DMS114 treated with DMSO at 0.1 percent for 48 hours (cell line): Measurements from ENCODE around the gene UNCX.

Experiments
- DNase-seq: peaks from one replicate; lab custom pipeline; 2025; ENCODE audit not compliant: unreplicated experiment; lab: John Stamatoyannopoulos, UW

UNCX gene

DNA sequence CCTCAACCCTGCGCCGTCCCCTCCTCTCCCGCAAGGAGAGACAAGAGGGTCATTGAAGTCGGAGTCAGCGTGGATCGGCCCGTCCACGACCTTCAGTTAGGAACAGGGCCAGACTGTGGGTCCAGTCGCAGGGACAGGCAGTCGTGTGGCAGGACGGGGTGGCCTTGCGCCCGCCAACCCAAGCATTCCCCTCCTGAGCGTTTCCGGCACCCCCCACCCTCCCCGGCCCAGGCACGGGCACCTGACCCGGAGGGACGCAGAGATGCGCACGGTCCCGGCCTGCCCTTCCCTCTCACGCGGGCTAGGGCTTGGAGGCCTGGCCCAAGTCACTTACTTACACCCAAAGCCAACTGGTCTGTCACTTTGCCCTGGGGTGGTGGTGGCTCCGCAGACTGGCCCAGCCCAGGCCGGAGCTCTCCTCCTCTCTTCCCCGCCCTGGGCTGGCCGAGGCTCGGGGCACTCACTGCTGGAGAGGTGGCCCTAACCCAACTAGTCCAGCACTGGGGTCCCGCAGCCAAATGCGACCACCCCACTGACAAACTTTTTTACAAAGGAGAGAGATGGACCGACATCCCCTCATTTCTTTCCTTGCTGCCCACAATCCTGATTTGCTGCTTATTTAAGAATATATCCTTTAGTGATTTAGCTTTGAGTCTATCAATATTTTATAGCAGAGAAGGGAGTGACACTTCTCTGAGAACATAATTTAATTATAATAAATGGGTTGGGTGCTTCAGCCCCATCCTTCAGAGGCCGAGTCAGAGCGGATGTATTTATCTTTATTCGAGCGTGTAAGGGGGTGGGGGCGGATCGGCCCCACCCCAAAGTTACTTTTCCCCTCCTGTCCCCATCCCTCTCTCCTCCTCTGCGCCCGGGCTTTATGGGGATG is 1.2 kb upstream of the UNCX start:
- no peak for DNase-seq

DNA sequence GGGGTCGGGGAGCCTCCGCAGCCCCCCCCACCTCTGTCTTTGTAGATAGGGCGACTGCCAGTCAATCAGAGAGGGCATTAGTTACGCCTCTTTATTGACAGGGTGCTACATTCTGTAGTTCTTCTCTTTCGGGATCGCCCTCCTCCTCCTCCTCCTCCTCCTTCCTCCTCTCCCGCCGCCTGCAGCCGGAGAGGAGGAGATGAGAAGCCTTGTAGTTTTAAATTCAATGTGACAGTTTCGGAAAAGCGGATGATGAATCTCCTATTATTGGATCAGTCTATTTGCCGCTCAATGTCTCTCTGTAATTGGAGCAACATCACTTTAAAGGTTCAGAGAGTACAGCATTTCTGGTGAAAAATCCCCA is 587 bp upstream of the UNCX start:
- DNase-seq, result no peak

DNA sequence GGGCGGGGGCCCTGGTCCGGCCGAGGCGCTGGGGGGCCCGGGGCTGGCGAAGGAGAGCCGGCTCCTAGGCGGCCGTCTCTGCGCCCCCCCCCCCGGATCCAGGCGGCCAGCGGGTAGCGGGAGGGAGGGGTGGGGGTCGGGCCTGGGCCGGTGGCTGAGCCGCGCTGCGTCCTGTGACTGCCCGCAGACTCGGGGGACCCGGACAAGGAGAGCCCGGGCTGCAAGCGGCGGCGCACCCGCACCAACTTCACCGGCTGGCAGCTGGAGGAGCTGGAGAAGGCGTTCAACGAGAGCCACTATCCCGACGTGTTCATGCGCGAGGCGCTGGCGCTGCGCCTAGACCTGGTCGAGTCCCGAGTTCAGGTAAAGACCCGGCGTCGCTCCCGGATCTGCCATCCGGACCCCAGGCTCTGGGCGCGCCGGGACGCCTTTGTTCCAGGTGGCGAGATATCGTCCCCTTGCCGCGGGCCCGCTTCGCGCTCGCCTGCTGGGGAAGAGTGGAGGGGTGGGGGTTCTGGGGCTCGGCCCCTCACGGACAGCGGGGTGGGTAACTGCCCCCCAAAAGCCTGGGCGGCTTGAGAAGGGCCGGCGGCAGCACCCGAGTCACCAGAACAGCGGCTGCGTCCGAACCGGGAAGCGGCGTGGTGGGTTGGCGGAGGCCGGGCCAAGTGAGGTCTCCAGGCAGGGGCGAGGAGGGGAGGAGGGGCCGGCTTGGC is 819 bp downstream of the UNCX start:
- DNase-seq, result no peak

DNA sequence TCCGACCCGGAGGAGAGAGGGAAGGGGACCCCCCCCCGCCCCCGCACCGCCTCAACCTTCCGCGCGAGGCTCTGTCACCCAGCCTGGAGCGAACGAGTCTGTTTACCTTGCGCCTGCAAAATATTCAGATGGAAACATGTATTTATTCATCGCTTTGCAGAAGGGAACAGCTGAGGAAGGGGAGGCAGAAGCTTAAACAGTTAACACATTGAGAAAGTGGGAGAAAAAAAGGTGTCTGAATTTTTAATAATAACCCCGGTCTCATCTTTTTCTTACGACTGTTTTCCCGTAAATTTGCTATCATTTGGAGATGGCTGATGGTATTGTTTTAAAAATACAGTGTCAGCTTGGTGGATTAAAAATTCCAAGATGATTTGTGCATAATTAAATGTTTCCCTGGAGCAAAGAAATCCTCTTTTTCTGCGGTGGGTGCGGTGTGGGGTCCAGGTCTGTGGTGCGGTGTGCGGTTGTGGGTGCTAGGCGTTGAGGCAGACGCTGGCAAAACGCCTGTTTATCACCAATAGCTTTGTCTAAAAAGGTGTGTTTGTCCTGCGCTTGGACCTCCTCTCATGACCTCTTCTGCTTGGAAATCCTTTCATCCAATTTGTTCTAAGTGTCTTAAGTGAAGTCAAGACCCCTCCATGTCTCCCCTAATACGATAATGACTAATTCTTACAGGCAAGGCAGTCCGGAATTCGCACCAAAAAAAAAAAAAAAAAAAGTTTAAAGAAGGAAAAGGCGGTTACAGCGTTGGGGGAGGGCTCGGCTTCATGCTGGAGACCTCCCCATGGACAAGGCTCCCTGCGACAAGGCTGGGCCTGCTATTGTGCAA is 1.6 kb downstream of the UNCX start:
- DNase-seq, result no peak

DNA sequence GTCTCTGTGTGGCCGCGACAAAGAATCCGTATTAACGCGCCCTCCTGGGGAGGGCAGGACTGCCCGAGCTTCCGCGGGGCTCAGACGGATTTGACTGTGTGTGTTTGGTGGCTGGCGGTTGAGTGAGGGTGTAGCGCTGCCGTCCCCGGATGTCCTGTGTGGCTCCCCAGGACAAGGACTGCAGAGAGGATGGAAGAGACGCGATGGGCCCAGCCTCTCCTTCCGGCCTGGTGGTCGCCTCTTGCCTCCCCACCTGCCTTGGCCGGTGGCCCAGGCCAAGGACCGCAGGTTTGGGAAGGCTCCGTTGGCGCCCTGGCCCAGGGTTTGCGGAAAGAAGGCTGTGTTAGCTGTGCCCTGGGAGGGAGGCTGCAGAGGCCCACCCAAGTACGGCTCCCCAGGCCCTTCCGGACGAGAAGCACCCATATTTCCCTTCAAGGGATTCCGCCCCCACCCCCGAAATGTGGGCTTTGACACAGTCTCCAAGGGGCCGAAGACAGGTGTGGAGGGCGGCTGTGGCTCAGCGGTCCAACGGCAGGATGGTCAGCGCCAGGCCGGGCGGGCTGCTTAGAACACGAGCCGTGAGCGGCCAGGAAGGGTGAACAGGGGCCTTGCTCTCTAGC is 2.3 kb downstream of the UNCX start:
- no peak for DNase-seq

DNA sequence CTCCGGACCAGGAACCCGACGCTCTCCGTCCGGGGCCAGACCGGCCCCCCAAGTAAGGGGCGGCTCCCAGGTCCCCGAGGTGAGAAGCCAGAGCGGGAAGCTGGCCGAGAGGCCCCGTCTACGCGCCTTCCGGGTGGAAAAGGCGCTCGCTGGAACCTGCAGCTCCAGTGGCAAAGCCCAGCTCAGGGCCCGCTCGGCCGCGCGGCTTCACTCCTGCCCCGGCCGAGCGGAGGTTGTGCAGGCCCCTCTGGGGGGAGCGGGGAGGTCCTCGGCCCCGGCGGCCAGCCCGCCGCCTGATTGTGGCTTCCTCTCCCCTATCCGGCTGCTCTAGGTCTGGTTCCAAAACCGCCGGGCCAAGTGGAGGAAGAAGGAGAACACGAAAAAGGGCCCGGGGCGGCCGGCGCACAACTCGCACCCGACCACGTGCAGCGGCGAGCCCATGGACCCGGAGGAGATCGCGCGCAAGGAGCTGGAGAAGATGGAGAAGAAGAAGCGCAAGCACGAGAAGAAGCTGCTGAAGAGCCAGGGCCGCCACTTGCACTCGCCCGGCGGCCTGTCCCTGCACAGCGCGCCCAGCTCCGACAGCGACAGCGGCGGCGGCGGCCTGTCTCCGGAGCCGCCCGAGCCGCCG is 2.9 kb downstream of the UNCX start:
- DNase-seq, result no peak

DNA sequence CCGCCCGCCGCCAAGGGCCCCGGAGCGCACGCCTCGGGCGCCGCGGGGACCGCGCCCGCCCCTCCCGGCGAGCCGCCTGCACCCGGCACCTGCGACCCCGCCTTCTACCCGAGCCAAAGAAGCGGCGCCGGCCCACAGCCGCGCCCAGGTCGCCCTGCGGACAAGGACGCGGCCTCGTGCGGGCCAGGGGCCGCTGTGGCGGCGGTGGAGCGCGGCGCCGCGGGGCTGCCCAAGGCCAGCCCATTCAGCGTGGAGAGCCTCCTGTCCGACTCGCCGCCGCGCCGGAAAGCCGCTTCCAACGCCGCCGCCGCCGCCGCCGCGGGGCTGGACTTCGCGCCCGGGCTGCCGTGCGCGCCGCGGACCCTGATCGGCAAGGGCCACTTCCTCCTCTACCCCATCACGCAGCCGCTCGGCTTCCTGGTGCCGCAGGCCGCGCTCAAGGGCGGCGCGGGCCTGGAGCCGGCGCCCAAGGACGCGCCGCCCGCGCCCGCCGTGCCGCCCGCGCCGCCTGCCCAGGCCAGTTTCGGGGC is 3.5 kb downstream of the UNCX start:
- no peak for DNase-seq

DNA sequence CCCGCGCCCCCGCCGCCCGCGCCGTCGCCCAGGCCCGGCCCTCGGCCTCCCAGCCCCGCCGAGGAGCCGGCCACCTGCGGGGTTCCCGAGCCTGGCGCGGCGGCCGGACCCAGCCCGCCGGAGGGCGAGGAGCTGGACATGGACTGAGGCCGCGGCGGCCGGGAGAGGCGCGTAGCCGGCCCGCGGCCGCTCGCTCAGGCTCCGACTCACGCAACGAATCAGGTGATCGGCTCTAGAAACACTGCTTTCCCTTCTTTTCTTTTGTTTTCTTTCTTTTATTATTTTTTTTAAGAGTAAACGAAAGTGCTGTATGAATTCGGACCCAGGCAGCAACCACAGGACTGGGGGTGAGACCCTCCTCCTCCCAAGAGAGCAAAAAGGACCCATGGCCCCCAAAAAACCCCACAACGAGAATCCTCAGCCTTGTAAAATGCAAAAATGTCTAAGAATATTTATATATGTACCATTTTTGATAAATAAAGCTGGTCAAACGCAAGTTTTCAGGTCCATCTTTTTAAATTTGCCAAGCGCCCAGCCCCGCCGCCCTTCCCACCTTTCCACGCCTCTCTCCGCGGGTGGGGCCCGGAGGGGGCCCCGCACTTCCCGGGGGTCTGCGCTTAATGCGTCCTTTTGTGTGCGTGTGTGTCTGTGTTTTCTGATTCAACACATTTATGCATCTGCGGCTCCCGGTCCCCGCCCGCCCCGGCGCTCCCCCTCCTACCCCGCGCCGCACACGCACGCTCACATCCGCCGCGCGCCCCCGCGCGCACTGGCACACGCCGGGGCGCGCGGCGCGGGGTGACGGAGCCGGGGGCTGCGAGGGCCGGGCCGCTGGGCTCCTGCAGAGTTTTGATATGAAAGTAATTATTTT is 4.4 kb downstream of the UNCX start:
- no peak for DNase-seq

DNA sequence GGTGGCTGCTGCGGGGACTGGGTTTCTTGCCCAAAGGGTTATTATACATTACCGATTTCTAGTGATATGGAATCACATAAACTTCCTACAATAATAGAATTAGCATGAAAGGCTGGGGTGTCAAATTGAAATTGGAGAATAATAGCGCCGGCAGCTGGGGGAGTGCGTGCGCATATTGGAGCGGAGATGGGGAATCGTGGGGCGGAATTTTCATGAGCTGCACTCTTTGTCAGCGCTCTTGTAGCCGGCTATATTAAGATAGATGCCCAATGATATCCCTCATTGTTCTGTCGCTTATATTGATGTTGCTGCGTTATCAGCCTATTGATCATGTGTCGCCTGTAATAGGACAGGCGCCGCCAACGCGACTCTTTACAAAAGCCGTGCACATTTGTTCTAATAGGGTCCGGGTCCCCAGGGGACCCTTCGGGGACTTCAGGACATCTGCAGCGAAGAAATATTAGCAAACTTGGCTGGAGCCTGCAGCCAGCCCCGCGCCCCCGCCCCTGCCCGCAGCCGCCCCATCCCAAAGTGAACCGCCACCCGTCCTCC is 5.1 kb downstream of the UNCX start:
- no peak for DNase-seq

DNA sequence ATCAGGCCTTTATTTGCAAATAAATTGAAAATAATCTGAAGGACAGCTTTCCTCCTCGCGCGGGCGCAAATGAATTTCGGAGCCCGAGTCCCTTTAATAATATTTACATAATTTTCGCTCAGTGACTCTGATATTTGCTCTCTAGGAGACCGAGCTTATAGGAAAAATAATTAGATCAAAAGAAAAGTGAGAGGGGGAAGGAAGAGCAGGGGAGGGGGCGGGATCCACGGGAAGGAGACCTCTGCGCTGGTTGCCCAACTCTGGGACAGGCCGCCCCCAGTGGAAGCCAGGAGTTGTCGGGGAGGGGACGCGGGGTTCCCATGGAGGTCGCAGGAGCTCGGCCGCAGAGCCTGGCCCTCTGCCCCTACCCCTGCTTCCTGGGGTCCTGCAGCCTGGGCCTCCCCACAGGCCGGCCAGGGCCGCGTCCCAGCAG is 5.8 kb downstream of the UNCX start:
- DNase-seq, result no peak

DNA sequence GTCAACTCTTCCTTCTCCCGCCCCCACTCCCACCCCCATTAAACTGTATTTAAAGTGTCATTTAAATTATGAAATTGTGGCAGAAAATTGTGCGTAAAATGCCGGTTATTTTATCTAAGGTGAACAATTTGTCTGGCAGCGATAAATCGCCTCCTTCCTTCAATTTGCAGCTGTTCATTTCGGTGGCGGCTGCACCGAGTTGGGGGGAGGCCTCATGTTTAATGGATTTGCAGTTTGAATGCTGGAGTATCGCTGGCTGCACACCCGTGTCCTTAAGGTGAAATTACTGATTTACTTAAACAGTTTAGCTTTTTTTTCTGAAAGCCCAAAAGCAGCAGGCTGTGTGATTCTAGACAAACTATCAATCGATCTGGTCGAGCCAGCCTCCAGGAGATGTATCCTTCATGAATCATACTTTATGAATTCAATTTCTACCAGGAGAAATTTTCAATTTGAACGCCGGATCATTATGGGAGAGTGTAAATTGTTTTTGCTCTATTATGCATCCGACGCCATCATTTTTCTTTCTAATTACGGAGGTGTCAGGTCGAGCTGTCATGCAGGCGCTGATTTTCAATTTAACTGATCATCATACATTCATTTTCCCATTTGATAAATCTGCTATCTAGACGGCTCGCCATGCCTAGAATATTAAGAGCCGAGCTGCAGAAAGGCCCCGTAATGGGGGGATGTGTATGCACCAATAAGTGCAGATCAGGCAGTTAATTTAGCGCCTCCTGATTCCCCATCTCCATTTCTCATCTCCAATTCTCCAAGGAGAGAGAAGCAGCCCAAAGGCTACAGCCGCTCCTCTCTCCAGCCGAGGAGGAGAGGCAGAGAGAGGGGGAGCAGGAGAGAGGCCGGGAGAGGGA is 6.5 kb downstream of the UNCX start:
- no peak for DNase-seq

DNA sequence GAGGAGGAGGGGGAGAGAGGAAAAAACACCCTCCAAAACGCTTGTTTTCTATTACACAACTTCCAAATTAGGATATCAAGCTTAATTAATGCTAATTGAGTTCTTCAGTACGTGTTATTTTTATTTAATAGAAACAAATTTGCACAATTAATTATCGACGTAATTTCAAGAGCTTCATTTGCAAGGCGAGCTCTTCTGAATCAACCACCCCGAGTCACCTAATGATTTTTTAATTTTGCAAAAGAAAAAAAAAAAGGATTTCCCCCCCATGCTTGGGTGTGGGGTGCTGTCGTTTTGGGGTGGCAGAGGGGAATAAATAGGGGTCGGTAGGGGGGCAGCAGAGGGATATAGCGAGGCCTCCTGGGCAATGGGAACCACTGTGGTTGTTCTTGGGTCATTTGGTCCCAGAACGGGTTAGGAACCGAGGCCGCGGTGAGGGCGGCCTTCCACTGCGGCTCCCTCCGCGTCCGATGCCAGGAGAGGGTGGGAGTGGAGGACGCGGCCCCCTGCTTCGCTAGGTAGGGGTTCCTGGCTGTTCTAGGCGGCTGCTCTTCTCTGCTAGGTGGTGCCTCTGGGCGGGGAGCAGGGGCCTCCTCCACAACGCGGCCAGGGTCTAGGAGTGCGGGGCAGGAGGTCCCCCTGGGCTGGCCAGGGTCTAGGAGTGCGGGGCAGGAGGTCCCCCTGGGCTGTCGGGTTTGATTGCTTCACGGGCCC is 7.3 kb downstream of the UNCX start:
- DNase-seq, result no peak

DNA sequence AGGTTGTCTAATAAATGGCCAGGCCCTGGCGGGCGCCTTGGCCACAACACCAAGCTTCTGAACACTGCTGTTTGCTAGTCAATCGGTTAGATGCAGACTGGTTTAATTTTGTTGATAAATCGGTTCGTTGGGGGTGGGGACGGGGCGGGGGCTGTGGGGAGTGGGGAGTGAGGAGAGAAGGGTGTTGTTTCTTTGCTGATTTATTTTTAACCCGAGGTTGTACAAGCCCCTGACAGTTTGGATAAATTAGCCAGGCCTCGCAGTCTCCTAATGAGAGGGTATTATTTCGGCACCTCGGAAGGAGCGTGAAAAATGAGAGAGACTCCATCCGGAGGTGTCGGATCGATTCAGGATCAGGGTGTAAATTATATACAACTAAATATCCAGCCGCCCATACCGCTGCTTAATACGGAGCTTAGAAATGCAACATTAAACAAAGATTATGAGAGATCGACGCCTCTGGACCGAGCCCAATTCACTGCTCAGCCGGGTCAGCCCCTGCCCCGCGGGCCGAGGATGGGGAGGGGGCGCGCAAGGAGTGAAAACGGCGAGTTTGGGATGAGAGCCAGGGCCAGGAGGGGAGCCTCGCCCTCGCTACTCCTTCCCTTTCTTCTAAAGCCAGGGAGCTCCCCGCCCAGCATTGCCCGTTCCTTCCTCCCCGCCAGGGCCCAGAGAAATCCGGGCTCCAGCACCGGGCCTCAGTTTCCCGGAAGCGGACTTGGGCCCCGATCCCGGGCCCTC is 8.0 kb downstream of the UNCX start:
- no peak for DNase-seq

DNA sequence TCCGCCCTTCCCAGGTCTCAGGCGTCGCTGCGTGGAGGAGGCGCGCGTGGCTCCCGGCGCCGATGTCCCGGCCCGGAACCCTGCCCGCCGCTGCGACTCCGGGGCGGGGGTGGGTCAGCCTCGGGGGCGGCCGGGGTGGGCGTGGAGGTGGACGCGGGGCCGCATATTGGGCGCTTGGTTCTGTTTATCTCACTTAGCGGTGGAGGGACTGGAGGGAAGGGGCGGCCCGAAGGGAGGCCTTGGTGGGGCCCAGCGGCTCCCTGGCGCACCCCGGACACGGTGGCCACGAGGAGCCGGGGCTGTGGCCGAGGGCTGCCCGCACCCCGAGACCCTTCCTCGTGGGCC is 8.6 kb downstream of the UNCX start:
- no peak for DNase-seq

DNA sequence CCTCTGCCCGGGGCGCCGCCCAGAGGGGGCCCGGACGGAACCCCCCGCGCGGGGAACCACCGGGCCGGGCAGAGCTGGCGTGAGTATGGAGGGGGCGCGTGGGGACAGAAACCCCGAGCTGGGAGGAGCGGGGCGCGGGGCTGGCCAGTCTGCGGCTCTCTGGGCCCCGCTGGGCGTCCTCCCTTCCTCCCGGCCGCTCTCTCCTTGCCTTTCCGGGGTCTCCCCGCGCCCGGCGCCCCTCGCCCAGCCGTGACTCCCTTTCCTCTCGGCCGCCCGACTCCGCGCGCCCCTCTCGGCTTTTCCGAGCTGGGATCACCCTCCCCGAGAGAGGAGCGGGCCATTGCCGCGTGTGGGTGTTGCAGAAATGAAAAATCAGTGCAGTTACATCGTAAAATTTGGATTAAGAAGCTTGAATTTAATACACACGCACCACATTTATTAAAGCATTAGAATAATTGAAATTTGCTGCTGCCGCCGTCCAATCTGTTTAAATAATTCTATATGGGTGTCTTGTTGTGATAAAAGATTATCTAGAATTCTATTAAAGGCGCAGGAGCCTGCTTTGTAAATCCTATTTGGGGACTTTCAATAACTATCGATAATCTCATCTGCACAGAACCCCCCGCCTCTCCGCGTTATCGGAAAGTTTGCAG is 9.1 kb downstream of the UNCX start:
- DNase-seq, result no peak

DNA sequence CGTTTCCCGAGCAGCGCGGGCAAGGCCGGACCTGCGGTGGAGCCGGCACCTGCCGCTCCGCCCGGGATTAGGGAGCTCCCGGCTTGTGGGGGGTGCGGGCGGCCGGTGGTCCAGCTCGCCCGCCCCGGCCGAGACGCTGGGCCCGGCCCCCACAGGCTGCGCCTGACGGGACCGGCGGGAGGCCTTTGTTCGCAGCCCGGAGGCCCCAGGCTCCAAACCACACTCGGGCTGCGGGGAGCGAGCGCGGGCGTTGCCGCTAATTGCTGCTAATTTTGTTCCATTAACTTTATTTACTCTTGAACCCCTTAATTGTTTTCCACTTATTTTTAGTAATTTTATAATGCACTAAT is 9.6 kb downstream of the UNCX start:
- no peak for DNase-seq
